Activated B cell treated with CpG ODN at 0.5 μM for 24 hours (primary cell): Measurements from ENCODE around the gene NRXN3. TPM values are rescaled to one million over a fixed set of nuclear protein-coding genes. Genes with fewer than 3 reads are reported as not detected.

Experiments
- ATAC-seq: fragments of 200-7000 bp; cut with Tn5 transposase; one replicate; pipeline ENCODE4 v1.10.0; 2021; ENCODE audit warnings: low read depth, mild to moderate bottlenecking, moderate library complexity
- CTCF ChIA-PET: fragments of 350-600 bp; sonication (Branson Sonifier 250); formaldehyde crosslinking; loops from one replicate; lab custom pipeline; 2021; ENCODE audit warnings: antibody characterized with exemption; lab: Charles Lee
- POLR2A ChIA-PET: fragments of 350-600 bp; sonication (Branson Sonifier 250); formaldehyde crosslinking; loops from one replicate; lab custom pipeline; 2021; ENCODE audit warnings: antibody characterized with exemption; lab: Charles Lee
- DNase-seq: peaks from one replicate; pipeline ENCODE4 v3.0.0; 2022
- H3K27ac Mint-ChIP-seq: one replicate; pipeline ENCODE4 v1.8.0; 2020; ENCODE audit warnings: mixed read lengths
- H3K27me3 Mint-ChIP-seq: one replicate; pipeline ENCODE4 v1.8.0; 2021; ENCODE audit warnings: mixed read lengths
- H3K36me3 Mint-ChIP-seq: one replicate; pipeline ENCODE4 v1.8.0; 2021; ENCODE audit warnings: low read depth, mixed read lengths
- H3K4me1 Mint-ChIP-seq: one replicate; pipeline ENCODE4 v1.8.0; 2021; ENCODE audit warnings: mixed read lengths
- H3K4me3 Mint-ChIP-seq: one replicate; pipeline ENCODE4 v1.8.0; 2020; ENCODE audit warnings: mild to moderate bottlenecking, mixed read lengths
- H3K9me3 Mint-ChIP-seq: one replicate; pipeline ENCODE4 v1.8.0; 2020; ENCODE audit warnings: mixed read lengths
- CTCF ChIP-seq: fragments of 200-600 bp; IDR thresholded peaks from one replicate; pipeline ENCODE4 v1.8.0; 2022; ENCODE audit warnings: antibody characterized with exemption, mild to moderate bottlenecking
- intact Hi-C: fragments of 100-400 bp; cut with micrococcal nuclease; formaldehyde crosslinking; loops from one replicate; pipeline ENCODE4 v1.15.1; 2024
- total RNA-seq: library from RNA; stranded (reverse); gene quantifications from 2 replicates; pipeline ENCODE4 v1.2.3, GENCODE V29; 2022

Gene NRXN3
- total RNA-seq, 1 donor from 2014 or later: not detected

GRCh38 chr14:78667141-78667540, 497.0 kb downstream of the NRXN3 start:
- ChIA-PET CTCF (interaction anchor here (0.6 kb wide), 1 partner anchor 93 kb away, joined by 3 read pairs; no protein-coding TSS in a partner anchor), POLR2A (no interaction called here)
- Mint-ChIP-seq H3K36me3 (no peaks in the 10 kb centered on the region), H3K27ac (no peak overlapping the region), H3K27me3 (no peaks in the 10 kb centered on the region), H3K9me3 (peaks cover 6% of the 10 kb centered on the region), H3K4me1 (no peaks in the 10 kb centered on the region), H3K4me3 (no peak overlapping the region)
- intact Hi-C loops: no loop called here
- no peak for DNase-seq
- ATAC-seq: no peak
- no peak for TF ChIP-seq CTCF

GRCh38 chr14:78673845-78674244, 503.7 kb downstream of the NRXN3 start:
- Mint-ChIP-seq H3K4me3 (no peak overlapping the region), H3K36me3 (no peaks in the 10 kb centered on the region), H3K4me1 (no peaks in the 10 kb centered on the region), H3K9me3 (peaks cover 6% of the 10 kb centered on the region), H3K27ac (no peak overlapping the region), H3K27me3 (no peaks in the 10 kb centered on the region)
- intact Hi-C loops: no loop called here
- CTCF ChIA-PET: no interaction called here
- ATAC-seq (no peak), DNase-seq (no peak)
- POLR2A ChIA-PET: no interaction called here
- TF ChIP-seq CTCF: no peak

- Mint-ChIP-seq H3K4me3 (no peak overlapping the region), H3K27ac (no peak overlapping the region), H3K36me3 (no peaks in the 10 kb centered on the region), H3K9me3 (peaks cover 6% of the 10 kb centered on the region), H3K27me3 (no peaks in the 10 kb centered on the region), H3K4me1 (no peaks in the 10 kb centered on the region)
- POLR2A ChIA-PET: no interaction called here
- CTCF ChIA-PET: no interaction called here
- no peak for TF ChIP-seq CTCF
- ATAC-seq: no peak
- no peak for DNase-seq
- intact Hi-C loops: no loop called here
These were observed 504.6 kb downstream of the NRXN3 start for GRCh38 chr14:78674820-78675219.

- no peak for TF ChIP-seq CTCF
- H3K4me3 Mint-ChIP-seq: no peak overlapping the region
- intact Hi-C loops: no loop called here
- H3K27me3 Mint-ChIP-seq: no peaks in the 10 kb centered on the region
- ATAC-seq (no peak), DNase-seq (no peak)
- no peaks in the 10 kb centered on the region for H3K9me3 Mint-ChIP-seq
- no peak overlapping the region for H3K27ac Mint-ChIP-seq
- H3K36me3 Mint-ChIP-seq: no peaks in the 10 kb centered on the region
- POLR2A ChIA-PET: no interaction called here
- CTCF ChIA-PET: no interaction called here
- H3K4me1 Mint-ChIP-seq: no peaks in the 10 kb centered on the region
These were observed 513.0 kb downstream of the NRXN3 start for GRCh38 chr14:78683206-78683605.

GRCh38 chr14:78683981-78684380, 513.8 kb downstream of the NRXN3 start:
- ChIA-PET POLR2A (no interaction called here), CTCF (no interaction called here)
- DNase-seq: no peak
- no peaks in the 10 kb centered on the region for H3K9me3 Mint-ChIP-seq
- intact Hi-C loops: no loop called here
- no peak overlapping the region for H3K27ac Mint-ChIP-seq
- no peak for TF ChIP-seq CTCF
- no peaks in the 10 kb centered on the region for H3K36me3 Mint-ChIP-seq
- no peaks in the 10 kb centered on the region for H3K27me3 Mint-ChIP-seq
- no peaks in the 10 kb centered on the region for H3K4me1 Mint-ChIP-seq
- no peak overlapping the region for H3K4me3 Mint-ChIP-seq
- no peak for ATAC-seq
